Measurements from ENCODE around the gene NGEF. TPM values are rescaled to one million over a fixed set of nuclear protein-coding genes. Genes with fewer than 3 reads are reported as not detected.

NGEF gene
- total and polyA plus RNA-seq, 4 donors: 10.6 to 22.6 (median 10.8) TPM

- WGBS: 86% methylated on average over 9 of the region's 9 CpGs
- H3K4me3 ChIP-seq (ENCODE audit: low read depth in 1 of 3, low read length in 3 of 3): no peak overlapping the region
- H3K4me1 ChIP-seq (ENCODE audit: control insufficient read depth in 4 of 4, insufficient read depth in 4 of 4, low read length in 3 of 4): no peaks in the 10 kb centered on the region
Observed at GRCh38 chr2:232903989-232904388, 109.1 kb downstream of the NGEF start.

GRCh38 chr2:232901736-232902578 is 111.1 kb downstream of the NGEF start:
- WGBS: 89% methylated on average over 28 of the region's 28 CpGs
- DNase-seq (ENCODE audit: low spot score): peak; percentile 25
- H3K27ac ChIP-seq (ENCODE audit: low read depth in 1 of 2, low read length in 2 of 2): no peak overlapping the region

More at GRCh38 chr2:232903989-232904388, 109.1 kb downstream of the NGEF start:
- no peaks in the 10 kb centered on the region for H3K36me3 ChIP-seq (ENCODE audit: control insufficient read depth in 4 of 4, insufficient read depth in 3 of 4, low read depth in 1 of 4, low read length in 3 of 4)
- H3K9me3 ChIP-seq (ENCODE audit: control insufficient read depth in 4 of 4, low read length in 3 of 4): no peaks in the 10 kb centered on the region
- no peak overlapping the region for H3K9ac ChIP-seq (ENCODE audit: low read depth in 1 of 2, low read length in 2 of 2)
- DNase-seq (ENCODE audit: low spot score): peak; percentile 22
- no peak for TF ChIP-seq MAX (IDR thresholded peaks at IDR 0.05)
- TF ChIP-seq NR2F2 (IDR thresholded peaks at IDR 0.05): no peak
- no peak for TF ChIP-seq CTCF (IDR thresholded peaks at IDR 0.05; ENCODE audit: low read depth, low read length, missing input control)
- no peak for TF ChIP-seq HNF4A (conservative IDR thresholded peaks at IDR 0.05)
- no peak for TF ChIP-seq RAD21 (IDR thresholded peaks at IDR 0.05)
- TF ChIP-seq SP1 (IDR thresholded peaks at IDR 0.05): no peak
- no peak for TF ChIP-seq ATF3 (IDR thresholded peaks at IDR 0.05)
- TF ChIP-seq ZBTB33 (IDR thresholded peaks at IDR 0.05): no peak
- no peak overlapping the region for H3K27ac ChIP-seq (ENCODE audit: low read depth in 1 of 2, low read length in 2 of 2)
- no peaks in the 10 kb centered on the region for H3K27me3 ChIP-seq (ENCODE audit: control insufficient read depth in 4 of 4, insufficient read depth in 4 of 4, low read length in 3 of 4)

More at GRCh38 chr2:232901736-232902578, 111.1 kb downstream of the NGEF start:
- H3K9me3 ChIP-seq (ENCODE audit: control insufficient read depth in 4 of 4, low read length in 3 of 4): no peaks in the 10 kb centered on the region
- no peak for TF ChIP-seq RAD21 (IDR thresholded peaks at IDR 0.05)
- no peak for TF ChIP-seq ZBTB33 (IDR thresholded peaks at IDR 0.05)
- no peak for TF ChIP-seq RXRA (IDR thresholded peaks at IDR 0.05)
- TF ChIP-seq GABPA (IDR thresholded peaks at IDR 0.05 in 1 of 2, conservative IDR thresholded peaks at IDR 0.05 in 1 of 2): no peak
- no peak overlapping the region for H3K9ac ChIP-seq (ENCODE audit: low read depth in 1 of 2, low read length in 2 of 2)
- H3K27me3 ChIP-seq (ENCODE audit: control insufficient read depth in 4 of 4, insufficient read depth in 4 of 4, low read length in 3 of 4): no peaks in the 10 kb centered on the region
- no peak overlapping the region for H3K4me3 ChIP-seq (ENCODE audit: low read depth in 1 of 3, low read length in 3 of 3)
- H3K4me1 ChIP-seq (ENCODE audit: control insufficient read depth in 4 of 4, insufficient read depth in 4 of 4, low read length in 3 of 4): no peaks in the 10 kb centered on the region
- H3K36me3 ChIP-seq (ENCODE audit: control insufficient read depth in 4 of 4, insufficient read depth in 3 of 4, low read depth in 1 of 4, low read length in 3 of 4): peaks cover 0 to 3% (median 0%) of the 10 kb centered on the region in 4 donors
